GM18507 (cell line): ENCODE results near the gene CLDN20.
"Not testable (repeated sequence)": the region's sequence is repeated elsewhere in the genome, so short reads cannot be mapped to it uniquely, and the experiment has no call there.

ENCODE experiments used
- DNase-seq: peaks from one replicate; pipeline ENCODE4 v3.0.0; 2011; ENCODE audit warnings: low read depth; ENCODE audit not compliant: insufficient read length; ENCODE audit errors: extremely low spot score
- FAIRE-seq: peaks from 2 replicates; lab custom pipeline; 2011; peaks lifted over from hg19 to GRCh38; lab: Jason Lieb, UNC

The CLDN20 gene

DNA sequence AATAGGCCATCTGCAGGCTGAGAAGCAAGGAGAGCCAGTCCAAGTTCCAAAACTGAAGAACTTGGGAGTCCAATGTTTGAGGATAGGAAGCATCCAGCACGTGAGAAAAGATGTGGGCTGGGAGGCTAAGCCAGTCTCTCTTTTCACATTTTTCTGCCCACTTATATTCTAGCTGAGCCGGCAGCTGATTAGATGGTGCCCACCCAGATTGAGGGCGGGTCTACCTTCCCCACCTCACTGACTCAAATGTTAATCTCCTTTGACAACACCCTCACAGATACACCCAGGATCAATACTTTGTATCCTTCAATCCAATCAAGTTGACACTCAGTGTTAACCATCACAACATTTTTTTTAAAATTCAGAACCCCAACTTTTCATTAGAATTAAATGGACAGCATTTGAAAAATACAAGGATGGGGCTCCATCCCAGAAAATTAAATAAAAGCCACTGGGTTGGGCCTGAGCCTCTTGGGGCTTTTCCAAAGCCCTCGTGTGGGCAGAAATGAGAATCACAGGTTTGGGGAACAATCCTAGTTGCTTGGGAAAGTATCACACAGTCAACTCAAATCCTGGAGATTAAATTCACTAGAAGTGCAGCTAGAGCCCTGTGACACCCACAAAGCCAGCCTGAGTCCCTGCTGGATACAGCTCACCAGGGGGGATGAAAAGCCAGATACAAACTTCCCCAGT lies 2.2 kb downstream of the CLDN20 start:
- no peak for FAIRE-seq

DNA sequence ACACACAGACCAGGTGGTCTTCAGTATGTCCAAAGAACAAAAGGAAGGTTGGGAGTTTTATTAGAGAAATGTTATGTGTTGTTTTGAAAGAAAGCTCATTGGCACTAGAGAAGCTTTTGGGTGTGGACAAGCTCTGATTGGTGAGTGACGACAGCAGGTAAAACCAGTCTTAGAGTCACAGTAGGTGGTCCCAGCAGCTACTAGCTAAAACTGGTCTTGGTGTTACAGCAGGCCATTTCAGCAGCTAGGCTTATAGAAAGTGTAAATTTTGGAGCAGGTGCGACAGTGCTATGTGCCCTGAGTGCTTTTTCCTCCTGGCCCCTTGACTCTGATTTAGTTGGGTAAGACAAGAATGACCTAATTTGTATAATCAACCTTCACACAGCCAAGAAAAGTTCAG lies 3.6 kb downstream of the CLDN20 start:
- FAIRE-seq (no peak), DNase-seq (no peak)

More for the DNA sequence above, 2.2 kb downstream of the CLDN20 start:
- DNase-seq, result no peak

DNA sequence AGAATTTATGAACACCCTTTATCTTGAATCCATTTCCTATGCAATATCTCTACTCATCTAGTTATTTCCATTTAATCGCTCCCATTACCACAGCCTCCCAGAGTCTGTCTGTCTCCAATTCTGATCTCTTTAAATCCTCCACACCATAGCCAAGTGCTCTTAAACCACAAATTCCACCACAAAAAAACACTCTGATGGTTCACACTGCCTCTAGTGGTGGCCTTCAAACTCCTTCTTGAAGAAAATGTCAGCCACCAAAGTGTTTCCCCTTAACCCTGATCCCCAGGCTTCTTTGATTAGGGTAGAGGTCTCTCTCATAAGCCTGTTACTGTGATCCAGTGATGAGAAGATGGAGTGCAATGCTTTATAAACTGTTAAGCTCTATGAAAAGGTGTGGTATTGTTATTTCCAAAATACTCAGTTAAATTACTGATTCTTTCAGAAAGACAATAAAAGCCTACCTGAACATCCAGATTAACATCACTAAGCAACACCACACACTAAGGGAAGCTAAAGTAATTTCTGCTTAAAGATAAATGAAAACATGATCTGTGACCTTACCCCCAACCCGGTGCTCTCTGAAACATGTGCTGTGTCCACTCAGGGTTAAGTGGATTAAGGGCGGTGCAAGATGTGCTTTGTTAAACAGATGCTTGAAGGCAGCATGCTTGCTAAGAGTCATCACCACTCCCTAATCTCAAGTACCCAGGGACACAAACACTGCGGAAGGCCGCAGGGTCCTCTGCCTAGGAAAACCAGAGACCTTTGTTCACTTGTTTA lies 4.5 kb downstream of the CLDN20 start:
- FAIRE-seq, result peak; percentile 64
- DNase-seq, result not testable (repeated sequence)

DNA sequence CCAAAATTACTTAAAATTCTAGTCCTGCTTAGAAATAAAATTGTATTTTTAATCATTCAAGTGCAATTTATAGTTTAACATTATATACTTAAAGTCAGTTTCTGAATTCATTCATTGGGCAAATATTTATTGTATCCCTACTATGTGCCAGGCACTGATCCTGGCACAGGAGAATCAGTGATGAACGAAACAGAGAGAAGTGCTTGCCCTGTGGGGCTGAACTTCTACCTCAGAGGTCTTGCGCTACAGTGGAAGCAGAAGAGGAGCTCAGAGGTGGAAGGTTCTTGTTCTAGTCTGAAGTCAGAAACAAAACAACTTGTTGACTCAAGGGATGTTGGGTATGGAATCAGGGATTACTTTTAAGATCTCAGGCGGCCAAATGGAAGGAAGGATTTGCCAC lies 6.0 kb downstream of the CLDN20 start:
- no peak for DNase-seq
- FAIRE-seq, result no peak

DNA sequence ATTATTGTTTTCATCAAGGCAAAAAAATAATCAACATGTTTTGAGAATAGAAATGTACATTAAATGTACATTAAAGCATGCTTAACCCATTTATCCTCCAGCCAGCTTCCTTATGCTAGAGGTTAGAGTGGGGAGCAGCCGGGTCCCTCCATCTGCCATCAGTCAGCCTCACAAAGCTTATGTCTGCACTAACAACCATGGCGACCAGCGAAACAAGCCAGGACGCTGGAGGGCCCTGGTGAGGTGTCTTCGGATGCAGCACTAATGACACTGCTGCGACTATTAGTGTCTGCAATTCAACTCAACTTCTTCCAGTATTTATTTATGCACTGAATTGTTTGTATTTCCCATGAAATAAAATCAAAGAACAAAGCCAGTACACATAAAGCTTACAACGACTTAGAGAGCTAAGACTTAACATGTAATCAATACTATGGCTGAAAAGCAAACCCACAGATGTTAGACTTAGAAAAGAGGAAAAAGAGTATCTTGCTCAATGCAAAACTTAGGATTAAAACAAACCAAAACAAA lies 6.8 kb downstream of the CLDN20 start:
- FAIRE-seq (no peak), DNase-seq (no peak)

DNA sequence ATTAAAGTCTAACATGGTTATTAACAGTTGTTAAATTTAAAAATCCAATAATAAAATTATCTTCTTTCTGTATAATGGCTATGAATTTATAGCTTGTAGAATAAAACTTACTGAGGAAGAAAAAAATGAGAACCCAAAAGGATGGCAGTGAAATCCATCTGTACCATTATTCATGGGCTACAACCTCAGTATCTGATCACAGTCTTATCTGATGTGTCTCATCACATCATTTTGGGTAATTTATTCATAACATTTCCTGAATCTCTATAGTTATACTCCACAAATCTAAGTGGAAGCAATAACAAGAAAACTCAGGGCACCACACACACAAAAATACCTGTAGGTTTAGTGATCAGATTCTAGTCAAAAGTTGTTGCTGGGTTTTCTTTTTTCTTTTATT lies 7.3 kb downstream of the CLDN20 start:
- DNase-seq (no peak), FAIRE-seq (no peak)

DNA sequence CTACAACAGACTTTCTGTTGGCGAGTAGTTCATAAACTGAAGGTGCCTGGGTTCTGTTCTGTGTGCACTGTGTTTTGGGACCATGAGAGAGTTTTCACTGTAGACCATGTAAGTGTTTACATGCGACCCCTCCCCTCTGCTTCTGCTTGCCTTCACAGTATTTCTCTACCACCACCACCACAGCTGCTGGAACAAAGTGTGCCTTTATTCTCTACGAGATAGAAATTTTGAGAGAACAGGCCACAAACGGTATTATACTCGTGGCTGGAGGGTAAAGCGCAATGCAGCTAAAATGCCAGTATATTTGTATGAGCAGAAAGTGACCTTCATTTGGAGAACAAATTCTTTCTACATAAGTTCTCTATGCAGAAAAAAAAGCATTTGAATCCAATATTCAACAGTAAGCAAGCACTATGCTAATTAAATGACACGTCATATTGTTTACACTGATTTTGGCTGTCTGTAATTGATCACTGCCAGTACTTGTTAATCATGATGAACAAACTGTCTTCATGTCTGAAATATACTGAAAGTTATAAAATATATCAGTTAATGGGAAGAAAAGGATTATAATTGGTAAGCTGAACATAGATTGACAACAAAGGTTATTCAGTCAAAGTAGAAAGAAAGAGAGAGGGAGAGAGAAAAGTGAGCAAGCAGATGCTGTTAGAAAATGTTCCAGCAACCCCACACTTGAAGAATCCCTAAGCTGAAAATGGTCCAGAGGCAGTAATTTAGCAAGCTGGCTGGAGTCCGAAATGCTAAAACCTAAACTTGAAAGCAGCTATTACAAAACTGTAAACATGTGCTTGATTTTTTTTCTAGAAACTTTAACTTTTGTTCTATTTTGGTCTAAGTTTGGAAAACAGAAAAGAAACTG lies 8.8 kb downstream of the CLDN20 start:
- DNase-seq (no peak), FAIRE-seq (no peak)

DNA sequence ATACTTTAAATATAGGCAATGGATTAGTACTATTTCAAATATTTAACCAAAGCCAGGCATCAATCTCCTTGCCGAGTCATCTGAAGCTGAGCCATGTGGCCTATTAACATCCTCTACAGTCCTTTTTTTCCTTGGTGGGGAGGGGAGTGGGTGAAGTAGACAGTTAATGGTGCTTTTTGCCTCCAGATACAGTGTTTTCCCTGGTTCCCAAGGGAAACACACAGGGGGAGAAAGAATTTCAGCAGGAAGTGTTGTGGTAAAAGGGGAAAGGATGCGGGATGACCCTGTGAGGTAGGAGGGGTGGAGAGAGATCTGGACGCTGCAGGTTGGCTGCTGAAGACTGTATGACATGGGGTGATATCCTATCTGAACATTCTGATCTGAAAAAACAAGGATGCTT lies 9.6 kb downstream of the CLDN20 start:
- FAIRE-seq, result no peak
- DNase-seq, result no peak

DNA sequence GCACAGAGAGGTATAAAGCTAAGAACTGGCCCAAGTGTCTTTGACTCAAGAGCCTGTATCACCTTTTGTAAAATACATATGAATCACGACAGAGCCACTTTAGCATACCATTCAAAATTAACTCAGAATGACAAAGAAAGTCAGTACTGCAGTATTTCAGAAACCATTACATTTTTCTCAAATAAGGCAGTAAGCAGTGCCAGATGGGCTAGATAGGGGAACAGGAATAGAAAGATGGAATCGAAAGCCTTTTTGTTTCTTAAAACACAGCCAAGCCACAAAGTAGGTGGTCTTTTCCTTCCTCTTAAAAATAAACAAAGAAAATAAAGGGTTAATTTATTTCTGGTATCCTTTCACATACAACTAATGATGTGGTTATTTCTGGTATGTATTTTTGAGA lies 10.3 kb downstream of the CLDN20 start:
- DNase-seq (no peak), FAIRE-seq (no peak)

DNA sequence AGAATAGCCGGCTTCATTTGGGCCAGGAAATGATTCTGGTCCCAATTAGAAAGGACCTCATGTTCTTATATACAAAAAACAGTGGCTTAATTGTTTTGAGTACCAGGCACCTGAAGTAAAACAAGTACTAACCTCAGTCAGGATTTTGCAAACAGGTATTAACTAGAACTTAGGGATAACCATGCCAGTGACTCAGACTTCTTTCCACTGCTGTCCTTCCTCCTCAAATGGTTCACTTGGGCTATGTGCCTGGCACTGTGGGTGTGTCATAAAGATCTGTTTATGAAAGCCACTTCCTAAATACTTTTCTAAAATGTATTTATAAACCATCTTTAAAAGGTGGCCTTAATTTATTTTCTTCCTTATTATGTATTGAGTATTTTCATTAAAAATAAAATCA lies 10.7 kb downstream of the CLDN20 start:
- DNase-seq (no peak), FAIRE-seq (no peak)

DNA sequence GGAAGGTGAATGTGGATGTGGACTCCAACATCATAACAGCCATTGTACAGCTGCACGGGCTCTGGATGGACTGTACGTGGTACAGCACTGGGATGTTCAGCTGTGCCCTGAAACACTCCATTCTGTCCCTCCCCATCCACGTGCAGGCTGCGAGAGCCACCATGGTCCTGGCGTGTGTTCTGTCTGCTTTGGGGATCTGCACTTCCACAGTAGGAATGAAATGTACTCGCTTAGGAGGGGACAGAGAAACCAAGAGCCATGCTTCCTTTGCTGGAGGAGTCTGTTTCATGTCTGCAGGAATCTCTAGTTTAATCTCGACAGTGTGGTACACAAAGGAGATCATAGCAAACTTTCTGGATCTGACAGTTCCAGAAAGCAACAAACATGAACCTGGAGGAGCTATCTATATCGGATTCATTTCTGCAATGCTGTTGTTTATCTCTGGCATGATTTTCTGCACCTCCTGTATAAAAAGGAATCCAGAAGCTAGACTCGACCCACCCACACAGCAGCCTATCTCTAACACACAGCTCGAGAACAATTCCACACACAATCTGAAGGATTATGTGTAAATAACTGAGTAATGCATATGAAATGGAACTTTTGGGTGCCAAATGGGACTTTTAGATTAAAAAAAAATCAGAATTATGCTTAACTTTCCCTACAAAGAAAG lies 12.1 kb downstream of the CLDN20 start:
- no peak for FAIRE-seq
- DNase-seq, result no peak

DNA sequence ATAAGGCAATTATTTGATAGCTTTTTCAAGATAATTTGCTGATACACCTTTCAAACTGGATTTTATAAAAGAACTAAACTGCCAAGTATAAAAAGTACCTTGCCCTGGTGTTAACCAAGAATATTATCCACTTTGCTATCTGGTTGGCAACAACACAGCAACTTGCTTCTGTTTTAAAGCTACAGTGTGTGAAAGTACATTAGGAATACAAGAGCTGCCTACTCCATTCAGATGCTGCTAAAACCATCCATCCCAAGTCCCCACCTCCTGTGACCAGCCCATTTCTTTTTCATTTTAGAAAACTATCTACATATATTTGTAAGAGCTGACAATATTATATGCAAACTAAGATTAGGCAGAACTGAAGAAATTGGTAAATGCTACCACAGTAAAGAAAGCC lies 12.8 kb downstream of the CLDN20 start:
- DNase-seq (no peak), FAIRE-seq (no peak)

DNA sequence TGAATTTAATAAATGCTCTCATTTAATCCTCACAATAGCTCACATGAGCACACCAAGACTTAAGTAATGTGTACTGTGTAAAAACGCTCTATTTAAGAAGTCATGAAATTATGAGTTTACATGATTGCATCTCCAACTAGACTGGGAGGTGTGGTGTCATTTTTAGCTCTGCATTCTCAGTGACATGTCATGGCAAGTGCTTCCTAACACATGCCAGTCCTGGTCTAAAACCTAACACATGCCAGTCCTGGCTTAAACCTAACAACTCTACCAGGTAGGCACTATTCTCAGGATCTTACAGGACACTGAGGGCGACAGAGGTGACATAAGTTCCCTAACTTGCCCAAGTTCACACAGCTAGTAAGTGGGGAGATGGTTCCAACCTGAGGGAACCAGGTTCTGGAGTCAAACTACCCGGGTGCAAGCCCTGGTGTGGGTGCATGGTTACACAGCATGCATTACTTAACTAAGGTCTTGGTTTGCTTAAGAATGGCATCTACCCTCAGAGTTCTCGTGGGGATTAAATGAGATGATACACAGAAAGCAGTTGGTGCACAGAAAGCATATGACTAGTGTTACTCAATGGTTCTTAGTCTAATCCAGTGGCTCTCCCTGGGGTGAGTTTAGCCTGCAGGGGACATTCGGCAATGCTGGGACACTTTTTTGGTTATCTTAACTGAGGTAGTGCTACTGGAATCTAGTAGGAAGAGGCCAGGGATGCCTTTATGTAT lies 14.7 kb downstream of the CLDN20 start:
- FAIRE-seq, result no peak

DNA sequence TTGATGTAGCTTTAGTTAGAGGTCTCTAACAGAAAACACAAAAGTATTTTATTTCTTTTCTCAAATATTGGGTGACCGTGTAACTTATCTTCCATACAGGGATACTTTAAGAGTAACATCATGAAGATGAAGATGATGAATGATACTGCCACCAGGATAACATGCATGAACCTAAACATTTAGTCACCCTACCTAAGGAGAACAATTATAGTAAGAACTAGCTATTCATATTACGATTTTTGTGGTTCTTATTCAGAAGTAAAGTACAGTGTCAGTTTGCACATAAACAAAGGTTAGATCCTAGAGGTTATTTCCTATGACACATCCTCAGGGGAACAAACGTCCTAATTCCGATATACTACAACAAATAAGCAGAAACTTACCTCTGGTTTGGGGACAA lies 21.0 kb downstream of the CLDN20 start:
- peak; percentile 15 for FAIRE-seq
- DNase-seq, result no peak

More for the DNA sequence above, 14.7 kb downstream of the CLDN20 start:
- no peak for DNase-seq

DNA sequence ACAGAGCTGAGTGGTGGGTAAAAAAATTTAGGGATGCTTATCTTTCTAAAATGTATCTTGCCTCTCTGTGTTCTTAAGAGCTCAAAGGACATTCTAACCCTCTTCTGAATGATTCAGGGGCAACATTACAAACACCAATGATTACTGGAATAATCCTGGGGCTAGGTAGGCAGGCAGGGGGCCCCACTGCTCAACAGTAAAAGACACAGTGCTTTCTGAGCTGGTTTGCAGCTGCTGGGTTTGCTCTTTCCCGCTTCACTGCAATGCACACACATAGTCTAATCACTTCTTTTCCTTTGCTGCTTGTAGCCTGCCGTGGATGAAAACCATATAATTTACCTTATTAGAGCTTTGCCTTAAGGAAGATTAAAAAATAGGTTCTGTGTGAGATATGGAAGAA lies 23.9 kb downstream of the CLDN20 start:
- no peak for DNase-seq
- FAIRE-seq, result no peak

DNA sequence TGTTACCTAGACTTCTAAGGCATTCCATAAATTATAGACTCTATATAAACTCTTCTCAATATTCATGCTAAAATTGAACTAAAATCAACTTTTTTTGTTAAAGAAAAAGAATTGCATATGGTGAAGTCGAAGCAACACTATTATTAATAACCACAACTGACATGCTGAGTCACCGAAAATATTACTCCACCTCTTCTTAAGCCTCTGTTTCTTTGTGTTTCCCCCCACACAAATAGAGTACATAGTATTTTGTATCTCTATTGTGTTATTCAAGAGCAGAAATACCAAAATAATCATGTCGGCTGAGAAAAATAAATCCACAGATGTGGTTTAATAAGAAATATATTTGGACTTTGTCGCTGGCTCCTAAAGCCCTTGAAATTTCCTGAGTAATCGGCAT lies 26.7 kb downstream of the CLDN20 start:
- FAIRE-seq (no peak), DNase-seq (no peak)

DNA sequence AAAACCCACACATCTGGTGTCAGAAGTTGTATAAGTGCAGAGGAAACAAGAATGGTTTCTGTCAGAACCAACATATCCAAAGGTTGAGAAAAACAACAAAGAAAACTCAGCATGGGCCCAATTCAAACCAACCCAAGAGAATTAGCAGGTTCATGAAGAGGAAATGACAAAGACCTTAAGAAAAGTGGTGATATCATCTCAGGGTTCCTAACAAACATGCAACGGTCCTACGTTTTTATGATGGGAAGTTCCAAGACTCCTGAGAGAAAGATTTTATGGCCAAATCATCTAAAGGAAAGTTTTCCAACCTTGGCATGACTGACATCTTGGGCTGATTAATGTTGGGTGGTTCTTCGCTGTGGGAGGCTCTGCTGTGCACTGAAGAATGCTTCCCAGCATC lies 27.5 kb downstream of the CLDN20 start:
- FAIRE-seq, result no peak
- DNase-seq, result no peak

DNA sequence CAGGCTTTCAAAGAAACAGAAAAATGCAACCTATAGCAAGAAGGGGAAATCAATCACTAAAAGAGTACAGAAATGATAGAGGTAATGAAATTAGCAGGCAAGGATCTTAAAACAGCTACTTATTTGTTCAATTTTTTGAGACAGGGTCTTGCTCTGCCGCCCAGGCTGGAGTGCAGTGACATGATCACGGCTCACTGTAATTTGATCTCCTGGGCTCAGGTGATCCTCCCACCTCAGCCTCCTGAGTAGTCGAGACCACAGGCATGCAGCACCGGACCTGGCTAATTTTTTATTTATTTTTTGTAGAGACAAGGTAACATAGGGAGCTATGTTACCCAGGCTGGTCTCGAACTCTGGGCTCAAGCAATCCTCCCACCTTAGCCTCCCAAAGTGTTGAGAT lies 28.9 kb downstream of the CLDN20 start:
- FAIRE-seq, result no peak
- no peak for DNase-seq

DNA sequence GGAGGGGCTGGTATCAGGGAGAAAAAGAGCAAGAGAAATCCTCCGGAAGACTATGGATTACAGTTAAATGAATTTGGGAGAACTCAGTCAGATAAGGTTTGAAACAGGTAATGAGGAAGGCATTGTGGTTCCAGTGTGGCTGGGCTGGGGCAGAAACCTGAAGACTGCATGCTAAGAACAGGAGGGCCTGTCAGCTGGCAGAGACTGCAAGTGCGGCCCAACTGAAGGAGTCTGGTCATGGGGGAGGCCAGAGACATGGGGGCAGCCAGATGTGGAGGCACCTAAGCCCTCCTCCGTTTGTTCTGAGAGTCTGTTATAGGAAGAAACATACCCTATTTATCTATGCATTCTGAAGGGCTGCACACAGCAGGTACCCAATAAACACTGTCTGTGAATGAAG lies 33.9 kb downstream of the CLDN20 start:
- FAIRE-seq (no peak), DNase-seq (no peak)
